Skeletal muscle tissue (tissue), 4 donors: ENCODE data around the gene FBLN1. TPM values are rescaled to one million over a fixed set of nuclear protein-coding genes. Genes with fewer than 3 reads are reported as not detected.

Source experiments
- H3K27ac ChIP-seq: one replicate; pipeline ENCODE4 v1.7.0; 2013; ENCODE audit warnings: mild to moderate bottlenecking, low read depth, low read length, inconsistent platforms
- H3K27me3 ChIP-seq, 3 donors: one replicate each; pipeline ENCODE4 v1.7.0; 2013; ENCODE audit warnings: low read length in 3 of 3; ENCODE audit not compliant: control insufficient read depth in 3 of 3, insufficient read depth in 3 of 3
- H3K36me3 ChIP-seq, 3 donors: one replicate each; pipeline ENCODE4 v1.7.0; 2013; ENCODE audit warnings: low read length in 3 of 3; ENCODE audit not compliant: control insufficient read depth in 3 of 3, insufficient read depth in 3 of 3
- H3K4me1 ChIP-seq, 3 donors: one replicate each; pipeline ENCODE4 v1.7.0; 2013; ENCODE audit warnings: low read length in 3 of 3, mild to moderate bottlenecking in 3 of 3; ENCODE audit not compliant: control insufficient read depth in 3 of 3, insufficient read depth in 3 of 3
- H3K4me3 ChIP-seq, 3 donors: one replicate each; pipeline ENCODE4 v1.7.0; 2013; ENCODE audit warnings: low read length in 3 of 3
- H3K9ac ChIP-seq, 3 donors: one replicate each; pipeline ENCODE4 v1.7.0; 2013; ENCODE audit warnings: low read length in 3 of 3, mild to moderate bottlenecking in 3 of 3, moderate library complexity in 2 of 3, low read depth in 1 of 3
- H3K9me3 ChIP-seq, 3 donors: one replicate each; pipeline ENCODE4 v1.7.0; 2013; ENCODE audit warnings: low read length in 3 of 3; ENCODE audit not compliant: control insufficient read depth in 3 of 3
- total RNA-seq: library from RNA; depleted of rRNA; stranded (reverse); fragments of >200 nt; gene quantifications from one replicate; pipeline ENCODE4 v1.2.3, GENCODE V29; 2014
- donor health status: Osteomylitis.

FBLN1 gene
- total RNA-seq, 1 donor from 2014 or later, result 105 TPM

- Histone ChIP-seq H3K4me3 (no peak overlapping the region), H3K9me3 (no peaks in the 10 kb centered on the region), H3K27me3 (peaks cover 22 to 41% (median 32%) of the 10 kb centered on the region in 3 donors), H3K27ac (no peak overlapping the region), H3K36me3 (no peaks in the 10 kb centered on the region), H3K4me1 (no peaks in the 10 kb centered on the region), H3K9ac (no peak overlapping the region)
Observed at GRCh38 chr22:45632791-45633515, 130.3 kb downstream of the FBLN1 start.

GRCh38 chr22:45636683-45637082 is 134.0 kb downstream of the FBLN1 start:
- peaks cover 12 to 35% (median 29%) of the 10 kb centered on the region in 3 donors for H3K27me3 ChIP-seq
- H3K9ac ChIP-seq, result no peak overlapping the region
- H3K4me1 ChIP-seq, result peaks cover 5 to 13% (median 13%) of the 10 kb centered on the region in 3 donors
- H3K27ac ChIP-seq, result no peak overlapping the region
- no peaks in the 10 kb centered on the region for H3K9me3 ChIP-seq
- H3K4me3 ChIP-seq, result no peak overlapping the region
- no peaks in the 10 kb centered on the region for H3K36me3 ChIP-seq

- Histone ChIP-seq H3K4me1 (peaks cover 5 to 13% (median 13%) of the 10 kb centered on the region in 3 donors), H3K36me3 (no peaks in the 10 kb centered on the region), H3K9ac (no peak overlapping the region), H3K27me3 (peaks cover 8 to 23% (median 17%) of the 10 kb centered on the region in 3 donors), H3K9me3 (no peaks in the 10 kb centered on the region), H3K27ac (no peak overlapping the region), H3K4me3 (no peak overlapping the region)
Observed at GRCh38 chr22:45638197-45638596, 135.5 kb downstream of the FBLN1 start.

GRCh38 chr22:45638834-45639746 is 136.4 kb downstream of the FBLN1 start:
- H3K9ac ChIP-seq, result no peak overlapping the region
- H3K27me3 ChIP-seq, result peaks cover 8 to 21% (median 12%) of the 10 kb centered on the region in 3 donors

GRCh38 chr22:45639747-45640102 is 137.0 kb downstream of the FBLN1 start:
- H3K4me3 ChIP-seq, result no peak overlapping the region
- H3K9me3 ChIP-seq, result no peaks in the 10 kb centered on the region
- H3K27ac ChIP-seq, result no peak overlapping the region
- no peak overlapping the region for H3K9ac ChIP-seq
- H3K4me1 ChIP-seq, result peaks cover 5 to 13% (median 13%) of the 10 kb centered on the region in 3 donors
- H3K36me3 ChIP-seq, result no peaks in the 10 kb centered on the region
- peaks cover 8 to 23% (median 12%) of the 10 kb centered on the region in 3 donors for H3K27me3 ChIP-seq

More at GRCh38 chr22:45638834-45639746, 136.4 kb downstream of the FBLN1 start:
- H3K36me3 ChIP-seq, result no peaks in the 10 kb centered on the region
- H3K27ac ChIP-seq, result no peak overlapping the region
- no peak overlapping the region for H3K4me3 ChIP-seq
- H3K4me1 ChIP-seq, result peaks cover 5 to 13% (median 13%) of the 10 kb centered on the region in 3 donors
- no peaks in the 10 kb centered on the region for H3K9me3 ChIP-seq

GRCh38 chr22:45640291-45640940 is 137.7 kb downstream of the FBLN1 start:
- Histone ChIP-seq H3K27ac (no peak overlapping the region), H3K4me1 (peaks cover 5 to 15% (median 13%) of the 10 kb centered on the region in 3 donors), H3K4me3 (no peak overlapping the region), H3K36me3 (no peaks in the 10 kb centered on the region), H3K9ac (peak overlapping the region in 1 of 3 donors; percentile 16), H3K27me3 (peaks cover 14 to 27% (median 15%) of the 10 kb centered on the region in 3 donors), H3K9me3 (no peaks in the 10 kb centered on the region)

GRCh38 chr22:45640941-45641621 is 138.4 kb downstream of the FBLN1 start:
- no peaks in the 10 kb centered on the region for H3K9me3 ChIP-seq
- H3K36me3 ChIP-seq, result no peaks in the 10 kb centered on the region
- no peak overlapping the region for H3K9ac ChIP-seq
- H3K4me1 ChIP-seq, result peaks cover 5 to 16% (median 16%) of the 10 kb centered on the region in 3 donors
- H3K27ac ChIP-seq, result no peak overlapping the region
- H3K27me3 ChIP-seq, result peaks cover 16 to 31% (median 19%) of the 10 kb centered on the region in 3 donors
- H3K4me3 ChIP-seq, result no peak overlapping the region

GRCh38 chr22:45642986-45643385 is 140.3 kb downstream of the FBLN1 start:
- H3K27me3 ChIP-seq, result peaks cover 23 to 34% (median 24%) of the 10 kb centered on the region in 3 donors
- no peaks in the 10 kb centered on the region for H3K9me3 ChIP-seq
- H3K27ac ChIP-seq, result no peak overlapping the region

GRCh38 chr22:45644714-45645113 is 142.0 kb downstream of the FBLN1 start:
- Histone ChIP-seq H3K4me3 (no peak overlapping the region), H3K36me3 (no peaks in the 10 kb centered on the region), H3K4me1 (peaks cover 0 to 12% (median 8%) of the 10 kb centered on the region in 3 donors), H3K9me3 (no peaks in the 10 kb centered on the region), H3K27me3 (peaks cover 27 to 35% (median 34%) of the 10 kb centered on the region in 3 donors), H3K9ac (no peak overlapping the region), H3K27ac (no peak overlapping the region)

More at GRCh38 chr22:45642986-45643385, 140.3 kb downstream of the FBLN1 start:
- H3K36me3 ChIP-seq, result no peaks in the 10 kb centered on the region
- no peak overlapping the region for H3K9ac ChIP-seq
- H3K4me3 ChIP-seq, result no peak overlapping the region
- H3K4me1 ChIP-seq, result peaks cover 5 to 16% (median 16%) of the 10 kb centered on the region in 3 donors
